Smooth muscle cell (in vitro differentiated cells): ENCODE data around the gene RASGEF1C. TPM values are rescaled to one million over a fixed set of nuclear protein-coding genes. Genes with fewer than 3 reads are reported as not detected.

Source experiments
- DNase-seq: peaks from one replicate; lab custom pipeline; 2025; ENCODE audit not compliant: unreplicated experiment; lab: John Stamatoyannopoulos, UW
- H2AFZ ChIP-seq: fragments of 200-600 bp; sonication (generic); 2 replicates; pipeline ENCODE4 v1.6.0; 2016; ENCODE audit warnings: antibody characterized with exemption, low read depth, mild to moderate bottlenecking
- H3F3A ChIP-seq: fragments of 200-600 bp; sonication (generic); 2 replicates; pipeline ENCODE4 v1.6.0; 2017; ENCODE audit warnings: antibody characterized with exemption, low read depth
- H3K27ac ChIP-seq: fragments of 200-600 bp; sonication (generic); 2 replicates; pipeline ENCODE4 v1.5.1; 2016; ENCODE audit warnings: low read depth, mild to moderate bottlenecking
- H3K27me3 ChIP-seq: fragments of 200-600 bp; sonication (generic); 2 replicates; pipeline ENCODE4 v1.6.1; 2016; ENCODE audit warnings: low read depth, mild to moderate bottlenecking
- H3K36me3 ChIP-seq: fragments of 200-600 bp; sonication (generic); 2 replicates; pipeline ENCODE4 v1.5.1; 2016; ENCODE audit warnings: low read depth
- H3K4me1 ChIP-seq: fragments of 200-600 bp; sonication (generic); 2 replicates; pipeline ENCODE4 v1.5.1; 2016; ENCODE audit warnings: low read depth
- H3K4me2 ChIP-seq: fragments of 200-600 bp; sonication (generic); 2 replicates; pipeline ENCODE4 v1.6.0; 2016; ENCODE audit warnings: mild to moderate bottlenecking
- H3K4me3 ChIP-seq: fragments of 200-600 bp; sonication (generic); 2 replicates; pipeline ENCODE4 v1.5.1; 2016; ENCODE audit warnings: mild to moderate bottlenecking
- H3K79me2 ChIP-seq: fragments of 200-600 bp; sonication (generic); 2 replicates; pipeline ENCODE4 v1.6.0; 2016; ENCODE audit warnings: low read depth, mild to moderate bottlenecking
- H3K9ac ChIP-seq: fragments of 200-600 bp; sonication (generic); 2 replicates; pipeline ENCODE4 v1.6.0; 2016; ENCODE audit warnings: low read depth
- H3K9me3 ChIP-seq: fragments of 200-600 bp; sonication (generic); replicated peaks from 2 replicates; pipeline ENCODE4 v1.5.1; 2016; ENCODE audit warnings: low read depth
- H4K20me1 ChIP-seq: fragments of 200-600 bp; sonication (generic); 2 replicates; pipeline ENCODE4 v1.6.0; 2016; ENCODE audit warnings: low read depth
- CTCF ChIP-seq: fragments of 200-600 bp; sonication (generic); IDR thresholded peaks from 2 replicates; pipeline ENCODE4 v1.5.1; 2017; ENCODE audit warnings: borderline replicate concordance, mild to moderate bottlenecking, antibody characterized with exemption; ENCODE audit not compliant: insufficient read depth, poor library complexity, severe bottlenecking
- WGBS: methylation state at CpG from one replicate; pipeline ENCODE4 v1.1.7; 2016; ENCODE audit warnings: low lambda C conversion rate; 5-methylcytosine and 5-hydroxymethylcytosine counted together
- polyA plus RNA-seq: library from polyadenylated mRNA; unstranded; fragments of >200 nt; fragmentation: Nextera tagmentation; extraction: Ambion mirVana; gene quantifications from 2 replicates; pipeline ENCODE4 v1.2.1, GENCODE V29; 2016
- total RNA-seq: library from RNA; depleted of rRNA; stranded (reverse); fragments of >200 nt; gene quantifications from 2 replicates; pipeline ENCODE4 v1.2.3, GENCODE V29; 2014

The RASGEF1C gene
- total and polyA plus RNA-seq, 2 experiments from 2014 or later = 0.14 TPM; not detected in 1

- no peak for DNase-seq
- H2AFZ ChIP-seq = no peak overlapping the region
Measured at GRCh38 chr5:180160215-180160614, 48.8 kb downstream of the RASGEF1C start.

GRCh38 chr5:180159756-180160155, 49.3 kb downstream of the RASGEF1C start:
- Histone ChIP-seq H3K9me3 (no peaks in the 10 kb centered on the region), H3K4me1 (no peaks in the 10 kb centered on the region), H3K27me3 (no peaks in the 10 kb centered on the region), H3K9ac (no peak overlapping the region), H3K27ac (no peak overlapping the region), H3K4me3 (no peak overlapping the region), H3F3A (no peaks in the 10 kb centered on the region), H3K4me2 (no peak overlapping the region), H4K20me1 (no peaks in the 10 kb centered on the region), H3K79me2 (no peaks in the 10 kb centered on the region), H3K36me3 (no peaks in the 10 kb centered on the region), H2AFZ (no peak overlapping the region)
- no peak for TF ChIP-seq CTCF
- WGBS = 82% methylated on average over 8 of the region's 8 CpGs
- no peak for DNase-seq

More at GRCh38 chr5:180160215-180160614, 48.8 kb downstream of the RASGEF1C start:
- Histone ChIP-seq H3F3A (no peaks in the 10 kb centered on the region), H3K36me3 (no peaks in the 10 kb centered on the region), H3K79me2 (no peaks in the 10 kb centered on the region), H3K27ac (no peak overlapping the region), H4K20me1 (no peaks in the 10 kb centered on the region), H3K4me3 (no peak overlapping the region), H3K27me3 (no peaks in the 10 kb centered on the region), H3K9me3 (no peaks in the 10 kb centered on the region), H3K4me1 (no peaks in the 10 kb centered on the region), H3K9ac (no peak overlapping the region), H3K4me2 (no peak overlapping the region)
- 94% methylated on average over 6 of the region's 6 CpGs for WGBS
- TF ChIP-seq CTCF = no peak

- no peaks in the 10 kb centered on the region for H3F3A ChIP-seq
- H2AFZ ChIP-seq = no peak overlapping the region
- no peak overlapping the region for H3K4me2 ChIP-seq
- no peak overlapping the region for H3K9ac ChIP-seq
- no peaks in the 10 kb centered on the region for H3K4me1 ChIP-seq
- H3K27ac ChIP-seq = no peak overlapping the region
- DNase-seq = no peak
- no peaks in the 10 kb centered on the region for H3K27me3 ChIP-seq
- no peak overlapping the region for H3K4me3 ChIP-seq
- no peak for TF ChIP-seq CTCF
- no peaks in the 10 kb centered on the region for H3K36me3 ChIP-seq
- 92% methylated on average over 6 of the region's 6 CpGs for WGBS
- H4K20me1 ChIP-seq = no peaks in the 10 kb centered on the region
- H3K9me3 ChIP-seq = no peaks in the 10 kb centered on the region
- H3K79me2 ChIP-seq = no peaks in the 10 kb centered on the region
Measured at GRCh38 chr5:180157866-180158265, 51.1 kb downstream of the RASGEF1C start.

GRCh38 chr5:180156141-180156540, 52.9 kb downstream of the RASGEF1C start:
- Histone ChIP-seq H3F3A (no peaks in the 10 kb centered on the region), H3K4me1 (no peaks in the 10 kb centered on the region), H3K36me3 (no peaks in the 10 kb centered on the region), H4K20me1 (no peaks in the 10 kb centered on the region), H3K27me3 (no peaks in the 10 kb centered on the region), H3K4me2 (no peak overlapping the region), H3K4me3 (no peak overlapping the region), H3K9me3 (no peaks in the 10 kb centered on the region), H3K9ac (no peak overlapping the region), H3K27ac (no peak overlapping the region), H3K79me2 (no peaks in the 10 kb centered on the region), H2AFZ (no peak overlapping the region)
- no peak for TF ChIP-seq CTCF
- WGBS = 87% methylated on average over 10 of the region's 10 CpGs
- DNase-seq = no peak
